Fibroblast of villous mesenchyme (primary cell): Measurements from ENCODE around the gene KLHL26. TPM values are rescaled to one million over a fixed set of nuclear protein-coding genes. Genes with fewer than 3 reads are reported as not detected.

Experiments used
- DNase-seq: peaks from one replicate; pipeline ENCODE4 v3.0.0-alpha.2; 2010; ENCODE audit warnings: low read depth
- H3K4me3 ChIP-seq: 2 replicates; pipeline ENCODE4 v1.5.1; 2011; ENCODE audit warnings: low read depth, mild to moderate bottlenecking, low read length
- total RNA-seq: library from RNA; depleted of rRNA; stranded (reverse); fragments of >200 nt; gene quantifications from 2 replicates; pipeline ENCODE4 v1.2.3, GENCODE V29; 2012
- TF ChIP-seq, protein P1 (sequence below): IDR thresholded peaks from 2 replicates; pipeline ENCODE4 v1.5.1; 2012; ENCODE audit warnings: low read depth, mild to moderate bottlenecking, low read length; ENCODE audit not compliant: insufficient read depth

The KLHL26 gene
- total RNA-seq, 1 donor, result 2.6 TPM

DNA sequence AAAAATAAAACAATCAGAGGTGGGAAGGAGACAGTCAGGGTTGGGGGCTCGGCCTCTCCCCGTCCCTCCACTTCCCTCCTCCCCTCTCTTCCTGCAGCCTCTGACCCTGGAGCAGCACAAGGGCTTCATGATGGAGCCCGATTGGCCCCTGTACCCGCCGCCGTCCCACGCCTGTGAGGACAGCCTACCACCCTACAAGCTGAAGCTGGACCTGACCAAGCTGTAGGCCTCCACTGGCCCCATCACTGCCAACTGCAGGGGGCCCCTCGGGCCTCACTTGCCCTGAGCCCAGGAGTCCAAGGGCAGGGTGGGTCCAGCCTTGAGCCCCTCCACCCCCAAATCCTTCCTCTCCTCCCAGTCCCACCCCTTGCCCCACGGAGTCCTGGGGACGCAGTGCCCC is 16.5 kb upstream of the KLHL26 start:
- TF ChIP-seq, protein P1, sequence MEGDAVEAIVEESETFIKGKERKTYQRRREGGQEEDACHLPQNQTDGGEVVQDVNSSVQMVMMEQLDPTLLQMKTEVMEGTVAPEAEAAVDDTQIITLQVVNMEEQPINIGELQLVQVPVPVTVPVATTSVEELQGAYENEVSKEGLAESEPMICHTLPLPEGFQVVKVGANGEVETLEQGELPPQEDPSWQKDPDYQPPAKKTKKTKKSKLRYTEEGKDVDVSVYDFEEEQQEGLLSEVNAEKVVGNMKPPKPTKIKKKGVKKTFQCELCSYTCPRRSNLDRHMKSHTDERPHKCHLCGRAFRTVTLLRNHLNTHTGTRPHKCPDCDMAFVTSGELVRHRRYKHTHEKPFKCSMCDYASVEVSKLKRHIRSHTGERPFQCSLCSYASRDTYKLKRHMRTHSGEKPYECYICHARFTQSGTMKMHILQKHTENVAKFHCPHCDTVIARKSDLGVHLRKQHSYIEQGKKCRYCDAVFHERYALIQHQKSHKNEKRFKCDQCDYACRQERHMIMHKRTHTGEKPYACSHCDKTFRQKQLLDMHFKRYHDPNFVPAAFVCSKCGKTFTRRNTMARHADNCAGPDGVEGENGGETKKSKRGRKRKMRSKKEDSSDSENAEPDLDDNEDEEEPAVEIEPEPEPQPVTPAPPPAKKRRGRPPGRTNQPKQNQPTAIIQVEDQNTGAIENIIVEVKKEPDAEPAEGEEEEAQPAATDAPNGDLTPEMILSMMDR, result no peak
- H3K4me3 ChIP-seq, result no peak overlapping the region
- DNase-seq, result no peak

DNA sequence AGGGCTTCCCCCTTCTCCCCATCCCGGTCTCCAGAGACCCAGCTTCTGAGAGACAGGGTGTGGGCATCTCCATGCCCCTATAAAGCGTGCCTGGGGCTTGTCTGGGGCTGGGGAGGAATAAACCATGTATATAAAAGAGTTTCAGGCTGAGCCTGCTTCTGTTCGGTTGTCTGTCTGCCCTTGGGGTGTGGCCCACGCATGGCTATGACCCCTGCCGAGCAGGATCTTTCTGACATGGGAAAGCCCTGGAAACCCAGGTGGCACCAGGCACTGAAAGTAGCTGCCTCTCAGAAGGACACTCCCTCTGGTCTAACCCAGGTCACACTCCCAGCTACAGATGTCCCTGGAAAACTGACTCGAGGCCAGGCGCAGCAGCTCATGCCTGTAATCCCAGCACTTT is 15.9 kb upstream of the KLHL26 start:
- TF ChIP-seq, protein P1, result no peak
- no peak overlapping the region for H3K4me3 ChIP-seq
- no peak for DNase-seq

DNA sequence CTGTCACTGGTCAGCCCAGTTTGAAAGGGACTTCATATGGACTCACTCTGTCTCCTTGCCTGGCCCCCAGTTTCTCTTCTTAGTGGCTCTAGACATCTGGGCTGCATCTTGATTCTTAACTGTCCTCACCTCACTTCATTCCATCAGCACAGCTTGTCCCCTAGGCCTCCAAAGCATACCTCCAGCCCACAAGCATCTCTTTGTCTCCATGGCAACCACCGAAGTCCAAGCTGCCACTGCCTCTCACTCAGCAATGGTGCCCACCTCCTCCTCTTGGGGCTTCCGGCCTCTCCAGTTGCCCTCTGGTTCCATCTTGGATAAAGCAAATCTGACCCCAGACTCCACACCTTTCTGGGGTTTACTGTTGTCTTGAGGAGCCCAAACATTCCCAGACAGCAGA is 9.9 kb upstream of the KLHL26 start:
- no peak overlapping the region for H3K4me3 ChIP-seq
- TF ChIP-seq, protein P1, result no peak
- peak; percentile 14 for DNase-seq

DNA sequence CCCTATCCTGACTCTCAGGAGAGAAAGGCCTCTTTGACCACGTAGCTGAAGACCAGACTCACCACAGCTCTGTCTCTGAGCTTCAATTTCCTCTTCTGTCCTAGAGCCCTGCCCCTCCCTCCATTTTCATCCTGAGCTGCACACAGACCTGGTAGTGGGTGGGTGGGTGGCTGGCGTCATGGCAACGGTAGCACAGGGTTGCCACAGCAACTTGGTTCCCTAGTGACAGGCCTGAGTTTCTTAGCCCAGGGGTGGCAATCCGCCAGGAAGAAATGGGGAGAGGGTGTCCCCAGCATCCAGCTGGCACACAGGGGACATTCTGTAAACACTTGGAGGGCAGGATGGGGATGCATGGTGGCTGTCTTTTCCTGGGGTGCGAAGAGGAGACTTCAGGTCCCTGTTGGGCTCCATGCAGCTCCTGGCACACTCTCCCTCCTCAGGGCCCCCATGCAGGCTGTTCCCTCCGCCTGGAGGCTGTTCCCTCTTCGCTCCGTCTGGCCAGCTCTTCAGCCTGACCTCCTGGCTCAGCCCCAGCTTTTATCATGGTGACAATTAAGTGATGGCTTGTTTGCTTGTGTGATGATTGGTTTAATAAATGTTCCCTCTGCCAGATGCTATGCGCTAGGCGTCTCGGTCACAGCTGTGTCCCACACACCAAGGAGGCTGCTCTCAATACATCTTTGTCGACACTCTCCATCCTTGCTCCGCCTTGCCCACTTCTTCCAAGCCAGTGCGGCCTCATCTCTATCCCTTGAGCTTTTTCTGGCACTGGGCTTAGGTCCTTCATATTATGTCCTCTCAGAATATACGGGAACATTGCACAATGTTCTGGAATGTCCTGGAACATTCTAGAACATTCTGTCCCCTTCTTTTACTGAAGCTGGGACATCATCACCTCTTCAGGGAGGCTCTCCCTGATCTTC is 7.4 kb upstream of the KLHL26 start:
- H3K4me3 ChIP-seq, result no peak overlapping the region
- peak; percentile 41 for DNase-seq
- TF ChIP-seq, protein P1, result no peak

DNA sequence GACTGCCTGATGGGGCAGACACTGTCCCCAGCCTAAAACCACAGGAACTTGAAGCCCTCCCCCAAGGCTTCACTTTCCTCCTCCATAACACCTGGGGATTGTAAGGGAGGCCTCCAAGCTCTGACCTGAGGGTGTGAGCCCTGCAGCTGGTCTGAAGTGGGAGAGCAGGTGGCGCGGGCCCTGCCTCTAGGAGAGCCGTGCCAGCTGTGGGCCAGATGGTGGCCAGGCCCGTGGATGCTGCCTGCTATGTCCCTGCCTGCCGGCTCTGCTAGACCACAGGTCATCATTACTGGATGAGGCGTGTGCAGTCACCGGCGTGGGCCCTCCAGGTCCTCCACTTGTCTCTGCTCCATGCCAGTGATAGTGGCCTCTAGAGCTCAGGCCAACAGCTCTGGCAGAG is 3.5 kb upstream of the KLHL26 start:
- TF ChIP-seq, protein P1, result no peak
- no peak overlapping the region for H3K4me3 ChIP-seq
- DNase-seq, result no peak

DNA sequence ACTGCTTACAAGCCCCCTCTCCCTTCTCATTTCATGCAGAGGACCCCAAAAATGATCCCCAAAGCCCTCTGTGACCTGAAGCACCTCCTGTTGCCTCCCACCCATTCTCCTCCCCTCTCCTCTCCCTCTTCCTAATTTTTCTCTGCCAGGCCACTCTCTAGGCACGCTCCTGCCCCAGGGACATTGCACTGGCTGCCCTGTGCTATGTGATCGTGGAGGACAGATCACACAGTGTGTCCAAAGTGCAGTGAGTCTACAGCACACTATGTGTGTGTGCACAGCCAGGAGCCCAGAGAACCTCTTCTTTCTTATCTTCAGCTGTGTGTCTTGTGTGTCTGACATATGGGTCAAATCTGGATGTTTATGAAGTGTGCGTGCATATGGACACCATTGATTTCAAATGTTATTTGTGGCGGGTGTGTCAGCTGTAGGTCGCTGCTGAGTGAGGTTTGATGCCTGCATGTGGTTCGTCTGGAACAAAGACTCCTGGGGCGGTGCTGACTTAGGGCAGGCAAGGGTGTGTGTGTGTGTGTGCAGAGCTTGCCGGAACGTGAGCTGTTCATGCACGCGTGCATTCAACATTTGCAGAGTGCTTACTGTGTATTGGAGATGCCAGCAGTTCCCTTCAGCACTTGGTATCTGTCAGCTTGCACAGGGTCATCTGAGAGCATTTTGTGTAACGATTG is 2.1 kb upstream of the KLHL26 start:
- no peak for DNase-seq
- TF ChIP-seq, protein P1, result no peak
- H3K4me3 ChIP-seq, result no peak overlapping the region
